Subcutaneous abdominal adipose tissue (tissue), 5 donors: Measurements from ENCODE around the gene TANK.
A peak's percentile ranks its signal among the peaks of the same experiment; 100 is the strongest.

Experiments used
- H3K27ac ChIP-seq: one replicate; pipeline ENCODE4 v1.7.0; 2013; ENCODE audit warnings: low read depth, mild to moderate bottlenecking, inconsistent platforms, low read length, moderate library complexity
- H3K27me3 ChIP-seq, 5 donors: one replicate each; pipeline ENCODE4 v1.7.0; 2013; ENCODE audit warnings: low read length in 5 of 5, inconsistent platforms in 1 of 5; ENCODE audit not compliant: control insufficient read depth in 5 of 5, insufficient read depth in 4 of 5
- H3K36me3 ChIP-seq, 5 donors: one replicate each; pipeline ENCODE4 v1.7.0; 2013; ENCODE audit warnings: low read length in 5 of 5; ENCODE audit not compliant: control insufficient read depth in 5 of 5, insufficient read depth in 5 of 5
- H3K4me1 ChIP-seq, 5 donors: one replicate each; pipeline ENCODE4 v1.7.0; 2013; ENCODE audit warnings: low read length in 5 of 5, mild to moderate bottlenecking in 3 of 5, moderate library complexity in 1 of 5; ENCODE audit not compliant: control insufficient read depth in 5 of 5, insufficient read depth in 5 of 5
- H3K4me3 ChIP-seq, 5 donors: one replicate each; pipeline ENCODE4 v1.7.0; 2013; ENCODE audit warnings: low read length in 5 of 5, low read depth in 1 of 5
- H3K9ac ChIP-seq, 5 donors: one replicate each; pipeline ENCODE4 v1.7.0; 2013; ENCODE audit warnings: low read length in 5 of 5, mild to moderate bottlenecking in 4 of 5, moderate library complexity in 3 of 5
- H3K9me3 ChIP-seq, 5 donors: one replicate each; pipeline ENCODE4 v1.7.0; 2013; ENCODE audit warnings: low read length in 5 of 5; ENCODE audit not compliant: control insufficient read depth in 5 of 5
- donor health status: healthy.
- donor health status: healthy.
- donor health status: healthy.
- donor health status: healthy.
- donor health status: healthy.

Gene TANK

DNA sequence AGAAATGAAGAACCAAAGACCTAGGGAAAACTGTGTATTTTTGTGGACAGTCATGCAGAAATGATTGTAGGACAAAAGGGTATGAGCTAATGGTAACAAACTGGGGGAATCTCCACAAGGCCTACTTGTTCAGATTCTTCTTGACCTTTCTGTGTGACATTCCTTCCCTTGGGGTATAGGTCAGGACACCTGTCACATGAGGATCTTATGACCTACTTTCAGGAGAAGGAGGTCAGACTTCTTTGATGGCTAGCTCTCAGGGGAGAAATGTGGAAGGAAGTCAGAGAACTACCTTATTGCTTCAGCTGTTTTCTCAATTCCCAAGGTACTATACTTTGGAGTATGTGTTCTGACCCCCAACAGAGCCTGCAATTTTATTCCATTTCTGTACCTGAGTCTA lies 40.7 kb upstream of the TANK start:
- H3K27me3 ChIP-seq: no peaks in the 10 kb centered on the region
- no peak overlapping the region for H3K9ac ChIP-seq
- H3K4me1 ChIP-seq: peaks cover 0 to 20% (median 14%) of the 10 kb centered on the region in 5 donors
- no peaks in the 10 kb centered on the region for H3K36me3 ChIP-seq
- H3K9me3 ChIP-seq: no peaks in the 10 kb centered on the region
- no peak overlapping the region for H3K27ac ChIP-seq
- H3K4me3 ChIP-seq: no peak overlapping the region

DNA sequence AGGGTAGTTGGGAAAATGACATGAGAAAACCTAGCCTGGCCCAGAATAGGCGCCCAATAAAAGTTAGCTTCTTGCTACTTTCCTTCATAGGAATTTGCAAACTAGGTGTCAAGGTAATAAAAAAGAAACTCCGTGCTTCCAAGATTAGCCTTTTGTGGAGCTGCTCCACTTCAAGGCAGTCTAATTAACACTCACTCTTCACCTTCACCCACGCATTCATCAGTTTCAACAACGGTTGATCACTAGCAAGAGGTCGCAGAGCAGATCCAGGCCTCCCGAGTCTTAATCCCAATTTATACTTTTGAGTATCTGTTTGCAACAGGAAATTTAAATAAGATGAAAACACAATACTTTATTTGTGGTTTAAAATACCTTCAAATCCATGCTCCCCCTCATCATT lies 39.5 kb upstream of the TANK start:
- no peak overlapping the region for H3K4me3 ChIP-seq
- H3K27ac ChIP-seq: no peak overlapping the region
- H3K27me3 ChIP-seq: no peaks in the 10 kb centered on the region

DNA sequence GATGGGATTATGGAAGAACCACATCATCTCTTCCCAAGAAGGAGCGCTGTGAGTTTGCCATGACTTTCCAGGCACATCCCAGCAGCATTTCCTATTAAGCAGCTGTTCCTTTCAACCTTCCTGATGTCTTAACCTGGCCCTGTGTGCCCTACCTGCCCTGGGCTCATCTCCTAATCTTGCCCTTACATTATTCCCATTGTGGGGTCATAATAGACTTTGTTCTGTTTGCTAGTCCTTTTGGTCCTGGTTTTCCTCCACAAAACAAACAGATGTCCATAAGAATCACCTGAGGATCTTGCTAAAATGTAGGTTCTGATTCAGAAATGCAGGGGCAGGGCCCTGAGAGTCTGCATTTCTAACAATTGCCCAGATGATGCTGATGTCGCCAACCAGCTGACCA lies 38.6 kb upstream of the TANK start:
- Histone ChIP-seq H3K9ac (no peak overlapping the region), H3K4me1 (peaks cover 0 to 18% (median 13%) of the 10 kb centered on the region in 5 donors), H3K9me3 (no peaks in the 10 kb centered on the region), H3K36me3 (no peaks in the 10 kb centered on the region), H3K27me3 (no peaks in the 10 kb centered on the region), H3K27ac (no peak overlapping the region), H3K4me3 (no peak overlapping the region)

More for the DNA sequence above, 39.5 kb upstream of the TANK start:
- Histone ChIP-seq H3K9ac (no peak overlapping the region), H3K4me1 (peaks cover 0 to 18% (median 13%) of the 10 kb centered on the region in 5 donors), H3K36me3 (no peaks in the 10 kb centered on the region), H3K9me3 (no peaks in the 10 kb centered on the region)

DNA sequence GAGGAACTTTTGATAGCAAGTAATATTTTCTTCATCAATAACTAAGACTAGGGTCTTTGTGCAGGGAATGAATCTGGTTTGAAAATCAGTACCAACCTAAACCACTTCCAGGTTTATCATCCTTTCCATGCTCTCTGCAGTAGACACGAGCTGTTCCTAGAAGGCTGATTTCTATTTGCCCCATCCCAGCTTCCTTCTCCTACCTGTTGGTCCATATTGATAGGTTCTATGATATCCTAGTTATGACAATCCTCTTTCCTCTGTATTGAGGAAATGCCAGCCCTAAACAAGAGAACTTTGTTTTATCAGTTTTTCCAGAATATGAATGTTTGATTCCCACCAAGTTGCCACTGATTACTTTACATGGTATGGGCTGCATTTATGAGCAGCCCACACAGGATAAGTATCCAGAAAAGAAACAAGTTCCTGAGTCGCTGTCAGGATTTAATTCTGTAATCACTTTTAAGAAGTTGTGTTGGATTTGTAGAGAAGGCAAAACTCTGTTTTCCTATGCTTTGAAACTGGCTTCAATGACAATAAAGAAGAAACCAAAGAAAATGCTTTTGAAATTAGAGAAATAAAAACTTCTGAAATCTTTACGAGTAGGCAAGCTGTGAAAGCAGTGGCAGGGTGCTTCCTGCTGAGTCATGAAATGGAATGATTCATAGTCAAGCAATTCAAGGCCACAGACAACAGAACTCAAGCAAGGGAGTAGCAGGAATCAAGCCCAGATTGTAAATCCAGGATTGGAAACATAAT lies 37.3 kb upstream of the TANK start:
- peak overlapping the region in 2 of 5 donors; percentile 39 to 57 for H3K9ac ChIP-seq

DNA sequence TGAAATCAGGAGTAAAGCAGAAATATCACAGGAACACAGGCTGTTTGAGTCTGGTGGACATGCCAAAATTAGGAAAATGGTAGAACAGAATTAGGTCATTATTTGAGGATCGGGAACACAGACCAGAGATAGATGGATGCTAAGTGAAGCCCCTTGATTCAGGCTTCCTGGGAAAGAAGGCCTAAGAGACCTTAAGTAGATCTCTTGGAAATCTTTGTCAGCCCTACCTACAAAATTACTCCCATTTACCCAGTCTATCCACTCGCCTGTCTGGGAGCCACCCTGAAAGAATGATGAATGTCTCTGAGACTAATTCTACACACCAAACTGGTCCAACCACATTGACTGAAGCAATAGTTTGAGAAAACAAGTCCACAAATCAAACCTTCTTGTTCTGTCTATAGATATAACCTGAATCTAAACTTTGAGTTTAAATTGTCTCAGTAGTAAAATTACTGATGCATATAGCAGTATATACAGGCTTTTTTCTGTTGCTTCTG lies 36.6 kb upstream of the TANK start:
- H3K4me1 ChIP-seq: peaks cover 0 to 18% (median 13%) of the 10 kb centered on the region in 5 donors
- peak overlapping the region in 1 of 5 donors; percentile 26 for H3K4me3 ChIP-seq
- peak overlapping the region; percentile 60 for H3K27ac ChIP-seq
- H3K9me3 ChIP-seq: no peaks in the 10 kb centered on the region
- no peaks in the 10 kb centered on the region for H3K27me3 ChIP-seq
- H3K36me3 ChIP-seq: no peaks in the 10 kb centered on the region
- no peak overlapping the region for H3K9ac ChIP-seq

More for the DNA sequence above, 37.3 kb upstream of the TANK start:
- Histone ChIP-seq H3K4me1 (peaks cover 0 to 18% (median 13%) of the 10 kb centered on the region in 5 donors), H3K27me3 (no peaks in the 10 kb centered on the region), H3K9me3 (no peaks in the 10 kb centered on the region), H3K4me3 (peak overlapping the region in 2 of 5 donors; percentile 18 to 26), H3K27ac (peak overlapping the region; percentile 60), H3K36me3 (no peaks in the 10 kb centered on the region)

DNA sequence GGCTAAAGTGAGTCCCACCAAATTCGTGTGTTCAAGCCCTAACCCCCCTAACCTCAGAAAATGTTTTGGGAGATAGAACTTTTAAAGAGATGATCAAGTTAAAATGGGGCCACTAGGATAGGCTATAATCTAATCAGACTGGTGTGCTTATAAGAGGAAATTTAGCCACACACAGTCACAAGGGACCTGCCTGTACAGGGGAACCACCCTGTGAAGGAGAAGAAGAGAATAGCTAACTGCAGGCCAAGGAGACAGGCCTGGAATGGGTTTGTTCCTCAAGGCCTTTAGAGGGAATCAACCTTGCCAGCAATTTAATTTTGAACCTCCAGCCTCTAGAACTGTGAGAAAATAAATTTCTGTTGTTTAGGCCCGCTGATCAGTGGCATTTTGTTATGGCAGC lies 36.0 kb upstream of the TANK start:
- Histone ChIP-seq H3K4me1 (peaks cover 0 to 18% (median 13%) of the 10 kb centered on the region in 5 donors), H3K9me3 (no peaks in the 10 kb centered on the region), H3K27ac (no peak overlapping the region), H3K9ac (no peak overlapping the region), H3K4me3 (no peak overlapping the region), H3K36me3 (no peaks in the 10 kb centered on the region), H3K27me3 (no peaks in the 10 kb centered on the region)

DNA sequence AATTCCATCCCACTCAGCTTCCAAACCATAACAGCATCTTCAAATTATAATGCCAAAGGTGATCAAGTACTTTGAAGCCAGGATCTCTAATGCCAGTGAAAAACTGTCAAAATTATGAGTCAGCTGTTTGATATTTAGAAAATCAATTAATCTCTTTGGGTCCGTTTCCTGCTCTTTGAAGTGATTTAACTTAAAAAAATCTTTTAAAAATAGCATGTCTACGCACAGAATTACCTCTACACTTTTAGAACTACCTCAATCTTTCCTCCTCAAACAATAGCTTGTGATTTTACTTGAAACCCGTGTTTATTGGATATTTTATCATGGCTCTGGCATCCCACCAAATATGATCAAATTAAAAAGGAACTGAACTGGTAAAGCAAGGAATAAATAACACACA lies 31.3 kb upstream of the TANK start:
- H3K9ac ChIP-seq: no peak overlapping the region
- H3K27me3 ChIP-seq: no peaks in the 10 kb centered on the region
- H3K36me3 ChIP-seq: no peaks in the 10 kb centered on the region

DNA sequence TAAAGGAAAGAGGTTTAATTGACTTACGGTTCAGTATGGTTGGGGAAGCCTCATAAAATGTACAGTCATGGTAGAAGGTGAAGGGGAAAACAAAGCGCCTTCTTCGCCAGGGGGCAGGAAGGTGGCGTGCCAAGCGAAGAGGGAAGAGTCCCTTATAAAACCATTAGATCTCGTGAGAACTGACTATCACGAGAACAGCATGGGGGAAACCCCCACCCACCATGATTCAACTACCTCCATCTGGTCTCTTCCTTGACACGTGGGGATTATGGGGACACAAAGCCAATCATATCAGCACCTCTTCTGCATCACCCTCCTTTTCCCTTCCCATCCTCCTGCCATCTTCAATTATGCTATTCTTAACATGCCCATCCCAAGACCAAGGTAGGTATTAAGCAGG lies 29.9 kb upstream of the TANK start:
- Histone ChIP-seq H3K4me1 (peaks cover 3 to 13% (median 11%) of the 10 kb centered on the region in 5 donors), H3K9ac (no peak overlapping the region), H3K4me3 (no peak overlapping the region), H3K36me3 (no peaks in the 10 kb centered on the region), H3K9me3 (no peaks in the 10 kb centered on the region), H3K27me3 (no peaks in the 10 kb centered on the region), H3K27ac (no peak overlapping the region)

More for the DNA sequence above, 31.3 kb upstream of the TANK start:
- H3K4me1 ChIP-seq: peaks cover 0 to 9% (median 0%) of the 10 kb centered on the region in 5 donors
- H3K9me3 ChIP-seq: no peaks in the 10 kb centered on the region
- H3K4me3 ChIP-seq: no peak overlapping the region
- H3K27ac ChIP-seq: no peak overlapping the region

DNA sequence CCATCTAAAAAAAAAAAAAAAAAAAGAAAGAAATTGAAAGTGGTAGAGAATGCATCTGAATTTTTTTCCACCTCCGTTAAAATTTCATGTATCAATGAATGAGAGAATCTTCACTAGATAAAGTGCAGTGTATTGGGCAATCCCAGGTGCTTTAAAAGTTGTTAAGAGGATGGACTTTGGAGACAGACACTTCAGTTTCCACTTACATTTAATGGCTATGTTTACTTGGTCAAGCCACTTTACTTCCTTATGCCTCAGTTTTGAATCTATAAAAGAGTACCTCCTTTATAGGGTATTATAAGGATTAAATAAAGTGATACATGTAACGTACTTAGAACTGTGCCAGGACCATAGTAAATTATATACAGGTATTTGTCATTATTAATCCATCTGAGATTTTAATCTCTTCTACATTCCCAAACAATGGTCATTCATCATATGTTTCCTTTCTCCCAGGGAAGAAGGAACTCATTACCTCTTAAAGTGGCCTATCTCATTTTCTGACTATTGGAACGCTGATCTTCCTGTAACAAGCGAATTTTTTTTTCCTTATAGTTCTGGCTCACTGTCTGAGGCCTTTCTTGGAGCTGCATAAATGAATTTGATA lies 29.1 kb upstream of the TANK start:
- Histone ChIP-seq H3K27me3 (no peaks in the 10 kb centered on the region), H3K9me3 (no peaks in the 10 kb centered on the region), H3K36me3 (no peaks in the 10 kb centered on the region), H3K9ac (no peak overlapping the region), H3K4me3 (no peak overlapping the region), H3K4me1 (peaks cover 3 to 20% (median 19%) of the 10 kb centered on the region in 5 donors), H3K27ac (no peak overlapping the region)

DNA sequence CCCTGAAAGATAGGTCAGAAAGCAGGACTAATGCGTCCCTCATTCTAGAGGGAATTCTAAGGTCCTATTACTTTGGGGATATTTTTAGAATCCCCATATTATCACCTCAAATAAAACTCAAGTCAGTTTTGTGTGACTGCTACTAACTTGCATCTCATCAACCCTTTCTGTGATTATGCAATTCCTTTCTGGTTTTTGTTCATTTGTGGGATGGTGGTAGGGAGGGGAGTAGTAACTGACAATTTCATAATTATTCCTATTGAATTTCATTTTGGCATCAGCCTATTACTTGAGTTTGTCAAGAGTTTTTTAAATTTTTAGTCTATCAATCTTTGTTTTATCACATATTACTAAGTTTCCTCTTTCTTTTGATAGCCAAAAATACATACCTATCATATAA lies 28.4 kb upstream of the TANK start:
- H3K27ac ChIP-seq: no peak overlapping the region

More for the DNA sequence above, 28.4 kb upstream of the TANK start:
- Histone ChIP-seq H3K4me3 (no peak overlapping the region), H3K4me1 (peaks cover 3 to 24% (median 19%) of the 10 kb centered on the region in 5 donors), H3K27me3 (no peaks in the 10 kb centered on the region), H3K36me3 (no peaks in the 10 kb centered on the region), H3K9ac (no peak overlapping the region), H3K9me3 (no peaks in the 10 kb centered on the region)
